HCEC 1CT (cell line): ENCODE results near the gene FAM227B.

Experiments used
- DNase-seq: peaks from one replicate; pipeline ENCODE4 v3.0.0-alpha.2; 2017

The FAM227B gene

GRCh38 chr15:49286649-49287404, 333.8 kb downstream of the FAM227B start:
- DNase-seq: no peak

- DNase-seq: peak; percentile 50
Measured at GRCh38 chr15:49282366-49282765, 338.3 kb downstream of the FAM227B start.

- DNase-seq: no peak
Measured at GRCh38 chr15:49279521-49280456, 340.8 kb downstream of the FAM227B start.

GRCh38 chr15:49278751-49279150, 341.9 kb downstream of the FAM227B start:
- DNase-seq: no peak
